Measurements from ENCODE around the gene WFDC1.

WFDC1 gene

DNA sequence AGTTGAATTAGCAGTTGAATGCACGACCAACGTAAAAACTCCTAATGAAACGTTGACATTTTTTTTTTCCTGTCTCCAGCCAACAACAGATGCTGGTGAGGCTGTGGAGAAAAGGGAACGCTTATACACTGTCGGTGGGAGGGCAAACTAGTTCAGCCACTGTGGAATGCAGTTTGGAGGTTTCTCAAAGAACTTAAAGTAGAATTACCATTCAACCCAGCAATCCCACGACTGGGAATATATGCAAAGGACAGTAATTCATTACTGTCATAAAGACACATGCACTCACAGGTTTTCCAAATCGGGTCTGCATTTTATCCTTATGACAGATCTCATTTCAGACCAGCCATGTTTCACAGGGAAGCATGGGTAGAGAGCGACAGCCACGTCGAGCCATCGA is 3.5 kb upstream of the WFDC1 start:
- no peak for FAIRE-seq
- no peak for DNase-seq (ENCODE audit: insufficient read length, low spot score)
- TF ChIP-seq, protein P1, sequence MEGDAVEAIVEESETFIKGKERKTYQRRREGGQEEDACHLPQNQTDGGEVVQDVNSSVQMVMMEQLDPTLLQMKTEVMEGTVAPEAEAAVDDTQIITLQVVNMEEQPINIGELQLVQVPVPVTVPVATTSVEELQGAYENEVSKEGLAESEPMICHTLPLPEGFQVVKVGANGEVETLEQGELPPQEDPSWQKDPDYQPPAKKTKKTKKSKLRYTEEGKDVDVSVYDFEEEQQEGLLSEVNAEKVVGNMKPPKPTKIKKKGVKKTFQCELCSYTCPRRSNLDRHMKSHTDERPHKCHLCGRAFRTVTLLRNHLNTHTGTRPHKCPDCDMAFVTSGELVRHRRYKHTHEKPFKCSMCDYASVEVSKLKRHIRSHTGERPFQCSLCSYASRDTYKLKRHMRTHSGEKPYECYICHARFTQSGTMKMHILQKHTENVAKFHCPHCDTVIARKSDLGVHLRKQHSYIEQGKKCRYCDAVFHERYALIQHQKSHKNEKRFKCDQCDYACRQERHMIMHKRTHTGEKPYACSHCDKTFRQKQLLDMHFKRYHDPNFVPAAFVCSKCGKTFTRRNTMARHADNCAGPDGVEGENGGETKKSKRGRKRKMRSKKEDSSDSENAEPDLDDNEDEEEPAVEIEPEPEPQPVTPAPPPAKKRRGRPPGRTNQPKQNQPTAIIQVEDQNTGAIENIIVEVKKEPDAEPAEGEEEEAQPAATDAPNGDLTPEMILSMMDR (IDR thresholded peaks at IDR 0.05; ENCODE audit: insufficient read depth, missing control alignments), result no peak

DNA sequence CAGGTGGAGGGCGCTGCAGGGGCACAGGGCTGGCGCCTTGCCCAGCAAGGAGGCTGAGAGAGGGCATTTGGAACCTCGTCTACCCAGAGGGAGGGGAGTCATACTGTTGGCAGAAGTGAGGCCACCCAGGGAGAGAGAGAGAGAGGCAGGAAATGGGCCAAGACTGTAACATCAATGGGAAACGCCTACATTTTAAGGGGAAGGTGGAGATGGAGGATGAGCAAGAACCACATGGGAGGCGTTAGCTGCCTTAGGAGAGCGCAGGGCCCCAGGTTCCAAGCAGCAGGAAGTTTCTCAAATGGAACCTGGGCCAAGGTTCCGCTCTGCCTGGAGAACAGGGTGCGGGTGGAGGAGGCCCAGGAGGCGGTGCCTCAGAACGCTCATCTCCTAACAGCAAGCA is 2.7 kb upstream of the WFDC1 start:
- no peak for FAIRE-seq
- no peak for DNase-seq (ENCODE audit: insufficient read length, low spot score)
- TF ChIP-seq, protein P1 (IDR thresholded peaks at IDR 0.05; ENCODE audit: insufficient read depth, missing control alignments), result no peak

DNA sequence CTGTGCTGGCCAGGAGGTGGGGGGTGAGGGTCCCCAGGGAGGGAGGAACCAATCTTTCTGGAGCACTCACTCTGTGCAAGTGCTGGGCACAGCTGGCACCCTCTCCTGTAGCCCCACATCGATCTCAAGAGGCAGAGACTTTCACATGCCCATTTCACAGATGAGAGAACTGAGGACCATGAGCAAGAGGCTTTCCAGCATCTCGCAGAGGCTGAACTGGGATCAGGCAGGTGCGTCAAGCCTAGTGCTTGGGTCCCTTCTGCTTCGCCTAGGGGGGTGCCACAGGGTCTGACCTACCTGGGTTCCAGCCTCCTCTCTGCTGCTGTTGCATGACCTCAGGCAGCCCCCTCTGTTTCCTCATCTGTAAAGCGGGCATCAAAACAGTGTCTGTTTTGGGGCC is 1.3 kb upstream of the WFDC1 start:
- TF ChIP-seq, protein P1 (IDR thresholded peaks at IDR 0.05; ENCODE audit: insufficient read depth, missing control alignments), result no peak
- DNase-seq (ENCODE audit: insufficient read length, low spot score) (no peak), FAIRE-seq (no peak)

DNA sequence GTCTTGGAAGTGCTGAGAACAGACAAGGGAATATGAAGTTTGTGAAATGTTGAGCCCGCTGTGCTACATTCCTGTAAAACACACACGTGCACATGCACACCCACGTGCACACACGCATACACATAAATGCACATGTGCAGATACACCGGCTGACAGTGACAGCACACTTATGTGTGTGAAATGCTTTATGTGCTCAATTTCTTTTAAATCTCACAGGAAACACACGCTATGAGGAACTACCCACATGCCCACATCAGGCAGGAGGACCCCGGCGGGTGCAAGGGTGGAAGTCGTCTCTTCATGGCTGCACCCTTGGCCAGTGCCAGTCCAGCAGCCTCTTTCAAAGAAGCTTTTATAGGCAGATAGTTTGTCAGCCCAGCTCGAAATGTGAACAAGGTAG is 561 bp upstream of the WFDC1 start:
- TF ChIP-seq, protein P1 (IDR thresholded peaks at IDR 0.05; ENCODE audit: insufficient read depth, missing control alignments), result no peak
- no peak for DNase-seq (ENCODE audit: insufficient read length, low spot score)
- no peak for FAIRE-seq

DNA sequence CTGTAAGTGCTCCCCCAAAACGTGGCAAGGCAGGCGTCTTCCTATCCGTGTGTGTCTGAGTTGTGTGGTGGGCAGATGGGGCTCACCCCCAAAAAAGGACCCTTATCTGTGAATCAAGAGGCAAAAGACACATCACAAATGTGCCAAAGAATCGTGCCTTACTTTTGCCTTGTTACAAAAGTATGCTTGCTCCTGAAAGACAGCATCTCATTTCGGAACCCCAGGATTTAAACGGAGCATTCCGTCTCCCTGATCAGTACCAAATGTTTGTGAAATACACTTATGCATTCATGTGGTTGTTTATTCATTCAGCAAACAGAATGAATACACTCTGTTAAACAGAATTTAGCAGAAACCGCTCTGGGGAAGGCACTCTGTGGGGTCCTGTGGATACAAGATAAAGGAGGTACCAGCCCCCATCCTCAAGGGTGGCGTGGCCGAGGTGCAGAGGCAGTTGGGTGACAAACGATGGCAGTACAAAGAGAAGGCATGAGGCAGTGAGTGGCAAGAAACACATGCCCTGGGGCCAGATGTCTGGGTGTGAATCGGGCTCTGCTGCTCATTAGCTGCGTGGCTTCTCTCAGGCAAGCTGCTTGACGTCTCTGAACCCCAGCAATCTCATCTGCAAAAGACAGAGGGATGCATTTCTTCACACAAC is 654 bp downstream of the WFDC1 start:
- TF ChIP-seq, protein P1 (IDR thresholded peaks at IDR 0.05; ENCODE audit: insufficient read depth, missing control alignments), result no peak
- no peak for FAIRE-seq
- DNase-seq (ENCODE audit: insufficient read length, low spot score), result no peak

DNA sequence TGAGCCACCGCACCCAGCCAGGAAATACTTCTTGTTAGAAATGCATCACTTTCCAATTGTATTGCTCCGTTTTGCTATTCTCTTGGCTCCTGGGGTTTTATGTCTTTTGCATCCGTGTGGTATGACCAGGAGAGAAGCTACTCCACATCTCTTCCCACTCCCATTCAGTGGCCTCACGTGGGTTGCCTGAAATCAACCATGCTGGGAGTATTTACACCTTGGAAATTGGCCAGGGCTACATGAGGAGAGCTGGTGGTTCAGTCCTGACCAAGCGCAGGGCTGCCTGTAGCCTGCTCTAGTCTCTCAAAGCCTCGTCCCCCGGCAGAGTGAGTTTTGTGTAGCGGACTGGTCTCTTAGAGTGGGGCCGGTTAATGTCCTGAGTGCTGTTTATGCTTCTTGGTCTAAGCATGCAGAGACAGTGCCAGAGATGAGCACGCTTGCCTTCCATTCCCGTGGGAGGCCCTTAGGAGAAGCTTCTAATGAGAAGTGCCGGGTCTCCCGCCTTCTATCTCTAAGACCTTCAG is 3.8 kb downstream of the WFDC1 start:
- no peak for FAIRE-seq
- TF ChIP-seq, protein P1 (IDR thresholded peaks at IDR 0.05; ENCODE audit: insufficient read depth, missing control alignments), result no peak
- DNase-seq (ENCODE audit: insufficient read length, low spot score), result no peak

DNA sequence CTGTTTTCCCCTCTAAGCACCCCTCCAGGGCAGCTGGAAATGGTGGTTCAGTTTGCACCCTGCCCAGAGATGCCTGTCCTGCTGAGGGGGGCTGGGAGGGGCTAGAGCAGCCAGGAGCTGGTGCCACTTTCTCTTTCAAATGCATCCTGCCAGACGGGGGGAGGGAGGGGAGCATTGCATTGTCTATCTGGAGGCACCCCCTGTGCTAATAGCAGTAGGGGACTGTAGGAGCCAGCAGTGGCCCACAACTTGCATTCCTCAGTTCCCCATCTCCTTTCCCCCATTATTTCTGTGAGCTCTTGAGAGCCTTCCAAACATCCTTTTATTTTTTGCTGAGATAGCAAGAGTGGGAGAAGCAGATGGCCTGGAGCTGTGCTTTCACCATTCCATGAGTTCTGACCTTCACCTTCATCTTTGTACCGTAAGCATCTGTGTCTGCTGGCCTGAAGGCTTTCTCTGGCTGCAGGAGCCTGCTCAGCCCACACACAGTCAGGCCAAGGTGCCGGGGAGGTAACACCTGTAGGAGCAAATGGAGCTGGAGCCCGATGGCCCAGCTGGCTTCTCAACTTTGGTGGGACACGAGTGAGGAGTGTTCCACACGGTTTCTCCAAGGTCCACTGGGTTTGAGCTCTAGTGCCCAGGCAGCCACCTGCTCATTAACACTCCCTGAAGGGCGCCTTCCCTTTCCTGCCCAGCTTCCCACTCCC is 5.2 kb downstream of the WFDC1 start:
- DNase-seq (ENCODE audit: insufficient read length, low spot score) (no peak), FAIRE-seq (no peak)
- TF ChIP-seq, protein P1 (IDR thresholded peaks at IDR 0.05; ENCODE audit: insufficient read depth, missing control alignments), result no peak

Measured in D721Med (cell line).